HepG2 (cell line): Measurements from ENCODE around the gene HOXD8. TPM values are rescaled to one million over a fixed set of nuclear protein-coding genes. Genes with fewer than 3 reads are reported as not detected.

Source experiments
- ATAC-seq: fragments of 200-7000 bp; cut with Tn5 transposase; 3 replicates; pipeline ENCODE4 v1.9.1; 2020; ENCODE audit warnings: mild to moderate bottlenecking, moderate library complexity
- BruUV-seq: library from RNA; stranded (reverse); fragments of 400-500 nt; replicated peaks from 2 replicates; lab custom pipeline; 2021; lab: Mats Ljungman, UMichigan
- CTCF ChIA-PET: fragments of 300-600 bp; formaldehyde crosslinking; extraction: SDS; loops from one replicate; lab custom pipeline; 2021; ENCODE audit warnings: low total read pairs, inconsistent platforms, low intra/inter-chr PET ratio; lab: Yijun Ruan, JAX
- POLR2A ChIA-PET: fragments of 350-600 bp; sonication (Branson Sonifier 250); formaldehyde crosslinking; loops from one replicate; lab custom pipeline; 2020; ENCODE audit warnings: antibody characterized with exemption, inconsistent platforms; lab: Yijun Ruan, JAX
- DNase-seq: peaks from one replicate; pipeline ENCODE4 v3.0.0-alpha.2; 2015; ENCODE audit warnings: low spot score
- FAIRE-seq: peaks from 3 replicates; lab custom pipeline; 2011; peaks lifted over from hg19 to GRCh38; lab: Jason Lieb, UNC
- H2AFZ ChIP-seq: one replicate; pipeline ENCODE4 v1.6.1; 2011; ENCODE audit warnings: low read length, inconsistent platforms
- H3K27ac ChIP-seq: fragments of 300-600 bp; 3 replicates; pipeline ENCODE4 v1.8.0; 2011; ENCODE audit warnings: mixed run types, mild to moderate bottlenecking, mixed read lengths, low read length, inconsistent platforms; ENCODE audit not compliant: insufficient read depth; ENCODE audit errors: extremely low read length
- H3K27me3 ChIP-seq, 2 experiments: fragments of 200-600 bp in 1 of 2; 2 replicates in 1 of 2; 3 replicates in 1 of 2; pipeline versions ENCODE4 v1.6.0 to v1.8.0; 2011; ENCODE audit warnings: low read length in 2 of 2, mild to moderate bottlenecking in 2 of 2, moderate library complexity in 2 of 2, inconsistent platforms in 1 of 2; ENCODE audit not compliant: insufficient read depth in 2 of 2, control insufficient read depth in 1 of 2
- H3K36me3 ChIP-seq, 2 experiments: fragments of 200-600 bp in 1 of 2; replicated peaks in 1 of 2; 2 replicates in 1 of 2; 3 replicates in 1 of 2; pipeline versions ENCODE4 v1.5.1 to v1.8.0; 2011; ENCODE audit warnings: low read length in 2 of 2, inconsistent platforms in 1 of 2; ENCODE audit not compliant: insufficient read depth in 2 of 2, control insufficient read depth in 1 of 2
- H3K4me1 ChIP-seq: 2 replicates; pipeline ENCODE4 v1.5.1; 2012; ENCODE audit warnings: low read length, inconsistent platforms; ENCODE audit not compliant: insufficient read depth
- H3K4me2 ChIP-seq: 2 replicates; pipeline ENCODE4 v1.6.0; 2011; ENCODE audit warnings: low read depth, low read length, inconsistent platforms
- H3K4me3 ChIP-seq, 3 experiments: fragments of 200-600 bp in 1 of 3; sonication (generic), shearing (Covaris generic) in 1 of 3; replicated peaks in 1 of 3; 2 replicates each; pipeline ENCODE4 v1.5.1; 2011 to 2016; ENCODE audit warnings: low read length in 3 of 3, inconsistent platforms in 2 of 3, low read depth in 2 of 3, mild to moderate bottlenecking in 2 of 3, control low read depth in 1 of 3, mixed read lengths in 1 of 3; ENCODE audit not compliant: insufficient read depth in 1 of 3
- H3K79me2 ChIP-seq: one replicate; pipeline ENCODE4 v1.6.1; 2011; ENCODE audit warnings: low read length, inconsistent platforms; ENCODE audit not compliant: insufficient read depth
- H3K9ac ChIP-seq: 2 replicates; pipeline ENCODE4 v1.6.0; 2011; ENCODE audit warnings: mild to moderate bottlenecking, low read depth, low read length, inconsistent platforms; ENCODE audit not compliant: insufficient read depth
- H3K9me3 ChIP-seq: 2 replicates; pipeline ENCODE4 v1.5.1; 2012; ENCODE audit warnings: mild to moderate bottlenecking, low read length
- H4K20me1 ChIP-seq: 2 replicates; pipeline ENCODE4 v1.6.0; 2011; ENCODE audit warnings: inconsistent platforms, mild to moderate bottlenecking, low read length, moderate library complexity; ENCODE audit not compliant: insufficient read depth
- AGO2 ChIP-seq: fragments of 200-400 bp; formaldehyde crosslinking; optimal IDR thresholded peaks from 2 replicates; pipeline ENCODE3; 2017; ENCODE audit warnings: mild to moderate bottlenecking, low read depth, low read length, moderate library complexity
- ARID3A ChIP-seq: IDR thresholded peaks from 2 replicates; pipeline ENCODE4 v1.6.1; 2012; ENCODE audit warnings: low read depth, low read length, improper control_type of control experiment
- ATF3 ChIP-seq: sonication (generic); formaldehyde crosslinking; IDR thresholded peaks from 2 replicates; pipeline ENCODE4 v1.4.0; 2020; ENCODE audit warnings: missing genetic modification reagents
- KDM2A ChIP-seq: sonication (generic); formaldehyde crosslinking; IDR thresholded peaks from 2 replicates; pipeline ENCODE4 v1.4.0; 2020; ENCODE audit warnings: low read depth, missing genetic modification reagents, borderline replicate concordance
- NCOA2 ChIP-seq: sonication (generic); formaldehyde crosslinking; IDR thresholded peaks from 2 replicates; pipeline ENCODE4 v1.8.0; 2022; ENCODE audit warnings: inconsistent platforms
- POLR2AphosphoS2 ChIP-seq: IDR thresholded peaks from 2 replicates; pipeline ENCODE4 v1.6.1; 2011; ENCODE audit warnings: low read depth, low read length, improper control_type of control experiment
- RFX3 ChIP-seq: IDR thresholded peaks from 2 replicates; pipeline ENCODE4 v1.6.1; 2016; ENCODE audit warnings: missing biosample characterization, missing genetic modification reagents
- SAFB2 ChIP-seq: sonication (generic); formaldehyde crosslinking; IDR thresholded peaks from 2 replicates; pipeline ENCODE4 v1.5.1; 2020; ENCODE audit warnings: missing genetic modification reagents, low read depth, mild to moderate bottlenecking, borderline replicate concordance
- YEATS4 ChIP-seq: sonication (generic); formaldehyde crosslinking; IDR thresholded peaks from 2 replicates; pipeline ENCODE4 v1.4.0; 2020; ENCODE audit warnings: missing genetic modification reagents, borderline replicate concordance
- ZBTB7A ChIP-seq: sonication (generic); formaldehyde crosslinking; IDR thresholded peaks from 2 replicates; pipeline ENCODE4 v1.8.0; 2022; ENCODE audit warnings: mild to moderate bottlenecking, missing genetic modification reagents
- ZBTB8A ChIP-seq: sonication (generic); formaldehyde crosslinking; IDR thresholded peaks from 2 replicates; pipeline ENCODE4 v1.4.0; 2020; ENCODE audit warnings: mild to moderate bottlenecking, low read depth, missing genetic modification reagents, borderline replicate concordance
- ZEB1 ChIP-seq: IDR thresholded peaks from 2 replicates; pipeline ENCODE4 v1.6.1; 2012; ENCODE audit warnings: mild to moderate bottlenecking, low read depth, inconsistent platforms; ENCODE audit not compliant: insufficient replicate concordance
- ZGPAT ChIP-seq: IDR thresholded peaks from 2 replicates; pipeline ENCODE4 v1.6.1; 2016; ENCODE audit warnings: mild to moderate bottlenecking
- ZNF18 ChIP-seq: sonication (generic); formaldehyde crosslinking; IDR thresholded peaks from 2 replicates; pipeline ENCODE4 v1.8.0; 2022; ENCODE audit warnings: mild to moderate bottlenecking, missing genetic modification reagents; ENCODE audit not compliant: insufficient replicate concordance
- ZNF24 ChIP-seq: fragments of 450-650 bp; IDR thresholded peaks from 2 replicates; pipeline ENCODE4 v1.6.1; 2017; ENCODE audit warnings: antibody characterized with exemption, mild to moderate bottlenecking
- ZNF354B ChIP-seq: sonication (generic); formaldehyde crosslinking; IDR thresholded peaks from 2 replicates; pipeline ENCODE4 v1.8.0; 2022; ENCODE audit warnings: mild to moderate bottlenecking, missing genetic modification reagents
- ZNF781 ChIP-seq: sonication (generic); formaldehyde crosslinking; IDR thresholded peaks from 2 replicates; pipeline ENCODE4 v1.5.1; 2020; ENCODE audit warnings: borderline replicate concordance, mild to moderate bottlenecking, missing genetic modification reagents; ENCODE audit errors: not compliant biosample characterization
- ZNF784 ChIP-seq: sonication (generic); formaldehyde crosslinking; IDR thresholded peaks from 2 replicates; pipeline ENCODE4 v1.5.1; 2020; ENCODE audit warnings: missing genetic modification reagents, mild to moderate bottlenecking, borderline replicate concordance
- ZNF878 ChIP-seq: sonication (generic); formaldehyde crosslinking; IDR thresholded peaks from 2 replicates; pipeline ENCODE4 v1.8.1; 2023; ENCODE audit warnings: mild to moderate bottlenecking, missing genetic modification reagents, moderate library complexity
- WGBS: methylation state at CpG from one replicate; pipeline ENCODE4 v1.1.6; 2017; ENCODE audit warnings: low lambda C conversion rate; 5-methylcytosine and 5-hydroxymethylcytosine counted together
- in situ Hi-C: cut with HindIII; loops from 2 replicates; pipeline ENCODE4 v1.10.0; 2017; ENCODE audit warnings: low pct_unique_long_range_greater_than_20kb; ENCODE audit not compliant: extremely low pct_ligation_motif_present
- intact Hi-C: fragments of 100-400 bp; cut with micrococcal nuclease; formaldehyde crosslinking; loops from one replicate; pipeline ENCODE4 v1.10.0; 2022; ENCODE audit not compliant: unreplicated experiment
- polyA plus RNA-seq, 8 experiments: library from polyadenylated mRNA; depleted of rRNA in 3 of 8; stranded (reverse) in 7 of 8; unstranded in 1 of 8; fragments of >200 nt; fragmentation: Illumina TruSeq in 4 of 8; extraction: Trizol in 4 of 8; gene quantifications; 2 replicates each; pipeline versions ENCODE4 v1.2.1 to v1.2.3, GENCODE V29; 2011 to 2016; ENCODE audit warnings: low read depth in 4 of 8, missing spikeins in 1 of 8, mixed read lengths in 1 of 8; ENCODE audit not compliant: insufficient read depth in 1 of 8
- total RNA-seq, 5 experiments: library from RNA; depleted of rRNA; stranded (reverse); fragments of >200 nt; fragmentation: Illumina TruSeq; extraction: Trizol; gene quantifications; 2 replicates each; pipeline ENCODE4 v1.2.3, GENCODE V29; 2016; ENCODE audit warnings: low read depth in 1 of 5

Gene HOXD8
- total and polyA plus RNA-seq, 2 of the 13 experiments (the other 11 are each of a cell fraction or from before 2014, with no cell fraction given): not detected

GRCh38 chr2:176163672-176164056 lies 34.2 kb downstream of the HOXD8 start:
- in situ Hi-C loops: no loop called here
- POLR2A ChIA-PET: no interaction called here
- FAIRE-seq (no peak), ATAC-seq (no peak)
- Histone ChIP-seq H3K79me2 (no peaks in the 10 kb centered on the region), H3K27ac (no peak overlapping the region), H3K4me2 (no peak overlapping the region), H2AFZ (no peak overlapping the region), H3K9ac (no peak overlapping the region), H3K36me3 (no peaks in the 10 kb centered on the region), H3K9me3 (no peaks in the 10 kb centered on the region)
- no TSS peak for BruUV-seq
- CTCF ChIA-PET: no interaction called here
- intact Hi-C loops: no loop called here
- no peak for TF ChIP-seq ARID3A
- TF ChIP-seq AGO2: no peak
- TF ChIP-seq ATF3 (CRISPR knock-in tag): no peak
- no peak for TF ChIP-seq ZNF784 (CRISPR knock-in tag)
- TF ChIP-seq ZNF354B (CRISPR knock-in tag): no peak
- no peak for TF ChIP-seq ZNF878
- TF ChIP-seq ZNF781 (CRISPR knock-in tag): no peak
- no peak for TF ChIP-seq ZBTB7A (CRISPR knock-in tag)
- no peak for TF ChIP-seq KDM2A (CRISPR knock-in tag)
- no peak for TF ChIP-seq ZBTB8A (CRISPR knock-in tag)
- TF ChIP-seq ZNF18 (CRISPR knock-in tag): no peak
- no peak for TF ChIP-seq SAFB2 (CRISPR knock-in tag)
- no peak for TF ChIP-seq POLR2AphosphoS2
- no peak for TF ChIP-seq ZGPAT (CRISPR knock-in tag)
- no peak for TF ChIP-seq ZEB1
- no peak for TF ChIP-seq YEATS4 (CRISPR knock-in tag)
- no peak for TF ChIP-seq RFX3 (CRISPR knock-in tag)
- TF ChIP-seq NCOA2 (CRISPR knock-in tag): no peak
- no peak for TF ChIP-seq ZNF24
- TF ChIP-seq, all 625 proteins: peak for 0
- Histone ChIP-seq H3K4me1 (peaks cover 34% of the 10 kb centered on the region), H4K20me1 (no peaks in the 10 kb centered on the region), H3K27me3 (peaks cover 17 to 93% of the 10 kb centered on the region in 2 experiments), H3K4me3 (no peak overlapping the region)
- 11% methylated on average over 12 of the region's 12 CpGs for WGBS
- no peak for DNase-seq
